Measurements from ENCODE around the gene SYNJ2.

- TF ChIP-seq CTCF (IDR thresholded peaks at IDR 0.05; ENCODE audit: low read depth, low read length) (no peak), EZH2phosphoT487 (IDR thresholded peaks at IDR 0.05; ENCODE audit: low read depth) (no peak)
Observed at GRCh38 chr6:158017621-158018040, 36.0 kb downstream of the SYNJ2 start.
